NB4 (cell line): ENCODE data around the gene LYG2.

Source experiments
- TF ChIP-seq, protein P1 (sequence below): IDR thresholded peaks from one replicate; pipeline ENCODE4 v1.5.1; 2012; ENCODE audit warnings: low read depth, low read length
- TF ChIP-seq, protein P2 (sequence below): IDR thresholded peaks from 2 replicates; pipeline ENCODE4 v1.6.1; 2011; ENCODE audit warnings: low read depth, low read length

DNA sequence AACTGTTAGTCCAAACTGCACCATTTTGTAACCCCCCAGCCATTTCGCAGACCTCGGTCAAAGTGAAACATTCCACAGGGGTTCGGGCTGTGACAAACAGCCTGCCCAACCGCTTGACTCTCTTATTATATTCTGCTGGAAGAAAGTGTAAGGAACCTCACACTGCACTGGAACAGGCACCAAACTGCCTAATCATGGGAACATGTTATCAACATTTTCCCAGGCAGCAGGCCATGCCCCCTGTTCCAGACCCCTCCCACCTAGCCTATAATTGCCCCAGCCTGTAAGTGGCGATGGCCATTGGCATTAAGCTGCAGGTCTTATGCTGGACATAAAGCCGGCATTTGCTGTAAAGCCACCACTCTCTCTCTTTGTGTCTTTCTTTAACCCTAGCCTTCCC, 16.9 kb downstream of the LYG2 start:
- TF ChIP-seq, protein P1, sequence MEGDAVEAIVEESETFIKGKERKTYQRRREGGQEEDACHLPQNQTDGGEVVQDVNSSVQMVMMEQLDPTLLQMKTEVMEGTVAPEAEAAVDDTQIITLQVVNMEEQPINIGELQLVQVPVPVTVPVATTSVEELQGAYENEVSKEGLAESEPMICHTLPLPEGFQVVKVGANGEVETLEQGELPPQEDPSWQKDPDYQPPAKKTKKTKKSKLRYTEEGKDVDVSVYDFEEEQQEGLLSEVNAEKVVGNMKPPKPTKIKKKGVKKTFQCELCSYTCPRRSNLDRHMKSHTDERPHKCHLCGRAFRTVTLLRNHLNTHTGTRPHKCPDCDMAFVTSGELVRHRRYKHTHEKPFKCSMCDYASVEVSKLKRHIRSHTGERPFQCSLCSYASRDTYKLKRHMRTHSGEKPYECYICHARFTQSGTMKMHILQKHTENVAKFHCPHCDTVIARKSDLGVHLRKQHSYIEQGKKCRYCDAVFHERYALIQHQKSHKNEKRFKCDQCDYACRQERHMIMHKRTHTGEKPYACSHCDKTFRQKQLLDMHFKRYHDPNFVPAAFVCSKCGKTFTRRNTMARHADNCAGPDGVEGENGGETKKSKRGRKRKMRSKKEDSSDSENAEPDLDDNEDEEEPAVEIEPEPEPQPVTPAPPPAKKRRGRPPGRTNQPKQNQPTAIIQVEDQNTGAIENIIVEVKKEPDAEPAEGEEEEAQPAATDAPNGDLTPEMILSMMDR: no peak
- TF ChIP-seq, protein P2, sequence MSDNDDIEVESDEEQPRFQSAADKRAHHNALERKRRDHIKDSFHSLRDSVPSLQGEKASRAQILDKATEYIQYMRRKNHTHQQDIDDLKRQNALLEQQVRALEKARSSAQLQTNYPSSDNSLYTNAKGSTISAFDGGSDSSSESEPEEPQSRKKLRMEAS: no peak
